HG03342 (cell line): ENCODE data around the gene ADAMTSL4.

Experiments
- ATAC-seq: cut with Tn5 transposase; IDR thresholded peaks from one replicate; pipeline ENCODE4 v1.9.1; 2021; ENCODE audit warnings: mild to moderate bottlenecking, moderate library complexity; ENCODE audit not compliant: unreplicated experiment

ADAMTSL4 gene

DNA sequence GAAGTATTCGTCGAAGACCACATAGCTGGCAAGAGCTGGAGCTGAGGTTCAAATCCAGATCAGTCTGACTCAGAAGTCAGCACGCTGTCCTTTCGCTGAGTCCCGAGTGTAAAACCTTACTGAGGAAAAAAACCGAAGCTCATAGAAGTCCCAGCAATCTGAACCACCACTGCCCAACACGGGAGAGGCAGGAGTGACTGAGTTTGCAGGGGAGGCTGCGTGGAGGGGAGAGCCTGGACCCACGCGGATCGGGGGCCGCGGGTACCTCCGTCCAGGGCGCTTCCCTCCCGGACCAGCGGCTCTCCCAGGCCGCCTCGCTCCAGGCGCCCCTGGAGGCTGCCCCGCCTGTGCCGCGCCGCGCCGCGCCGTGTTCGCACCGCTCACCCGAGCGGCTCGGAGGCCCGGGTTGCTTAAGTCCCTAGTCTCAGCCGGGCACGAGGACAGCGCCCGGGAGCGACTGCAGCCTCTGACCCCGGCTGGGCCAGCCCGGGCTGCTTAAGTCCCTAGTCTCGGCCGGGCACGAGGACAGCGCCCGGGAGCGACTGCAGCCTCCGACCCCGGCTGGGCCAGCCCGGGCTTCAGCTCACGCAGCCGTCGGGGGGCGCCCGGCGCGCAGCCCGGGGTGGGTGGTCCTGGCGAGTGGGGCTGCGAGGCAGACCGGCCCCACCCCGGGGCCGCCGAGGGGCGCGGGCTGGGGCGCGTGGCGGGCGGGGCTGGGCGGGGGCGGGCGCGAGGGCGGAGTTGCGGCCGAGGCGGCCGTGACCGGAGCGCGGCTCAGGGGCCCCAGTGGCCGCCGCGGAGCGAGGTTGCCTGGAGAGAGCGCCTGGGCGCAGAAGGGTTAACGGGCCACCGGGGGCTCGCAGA, at the start of gene ADAMTSL4:
ADAMTSL4 (plus strand) TSS at position 777 of the 864 bp plus-strand sequence. CDS start 2,881 bp downstream, outside the sequence.
- no peak for ATAC-seq

DNA sequence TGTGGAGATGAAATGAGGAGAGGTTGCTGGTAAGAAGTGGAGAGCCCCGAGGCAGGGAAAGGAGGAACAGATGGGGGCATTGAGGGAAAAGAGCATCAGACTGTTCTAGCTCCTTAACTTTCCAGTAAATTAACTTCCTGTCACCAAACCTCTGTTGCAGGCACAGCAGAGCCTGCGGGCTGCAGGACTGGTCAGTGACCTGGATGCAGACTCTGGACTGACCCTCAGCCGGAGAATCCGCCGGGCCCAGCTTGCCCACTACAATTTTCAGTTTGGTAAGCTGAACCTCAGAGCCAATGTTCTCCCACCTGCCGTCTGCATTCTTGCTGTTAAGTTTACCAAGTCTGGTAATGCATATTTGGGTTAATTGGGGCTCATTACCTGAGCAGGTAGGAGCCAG, 43.8 kb upstream of the ADAMTSL4 start:
- ATAC-seq = no peak

DNA sequence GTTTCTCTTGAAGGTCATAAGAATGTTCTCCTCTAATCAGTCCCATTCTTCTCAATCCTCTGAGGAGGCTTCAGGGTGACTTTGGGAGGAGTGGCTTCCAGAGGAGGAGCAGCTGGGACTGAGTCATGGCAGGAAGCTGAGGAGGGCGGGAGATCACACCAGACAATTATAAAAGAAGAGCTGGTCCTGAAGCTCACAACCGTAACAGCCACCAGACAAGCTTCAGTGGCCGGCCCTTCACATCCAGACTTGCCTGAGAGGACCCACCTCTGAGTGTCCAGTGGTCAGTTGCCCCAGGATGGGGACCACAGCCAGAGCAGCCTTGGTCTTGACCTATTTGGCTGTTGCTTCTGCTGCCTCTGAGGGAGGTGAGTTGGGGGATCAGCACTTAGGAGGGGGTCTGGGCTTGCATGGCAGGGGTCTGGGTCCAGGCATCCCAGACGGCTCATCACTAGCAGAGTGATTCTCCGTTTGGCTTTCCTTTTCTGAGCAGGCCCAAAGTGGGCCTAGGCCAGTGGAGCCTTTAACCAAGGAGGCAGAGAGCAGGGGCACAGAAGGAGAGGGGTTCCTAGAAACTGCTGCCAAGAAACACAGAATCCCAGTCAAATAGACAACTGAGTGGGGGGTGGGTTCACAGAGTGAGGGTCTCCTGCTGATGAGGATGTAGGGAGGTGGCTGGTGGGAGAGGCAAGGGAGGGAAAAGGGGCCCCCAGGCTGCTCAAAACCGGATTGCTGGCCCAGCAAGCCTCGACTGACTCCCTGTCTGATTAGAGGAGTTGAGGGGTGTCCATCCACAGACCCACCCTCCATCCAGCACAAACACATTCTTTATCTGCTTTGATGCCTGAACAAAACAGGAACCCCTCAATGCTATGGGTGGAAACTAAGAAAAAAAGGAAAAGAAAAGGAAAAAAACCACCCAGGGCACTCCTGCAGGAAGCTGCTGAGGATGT, 41.0 kb upstream of the ADAMTSL4 start, which contains the start of gene ECM1:
ECM1 (plus strand) TSS at position 198 of the 953 bp plus-strand sequence; CDS start at position 299, 101 bp downstream.
- ATAC-seq = no peak

DNA sequence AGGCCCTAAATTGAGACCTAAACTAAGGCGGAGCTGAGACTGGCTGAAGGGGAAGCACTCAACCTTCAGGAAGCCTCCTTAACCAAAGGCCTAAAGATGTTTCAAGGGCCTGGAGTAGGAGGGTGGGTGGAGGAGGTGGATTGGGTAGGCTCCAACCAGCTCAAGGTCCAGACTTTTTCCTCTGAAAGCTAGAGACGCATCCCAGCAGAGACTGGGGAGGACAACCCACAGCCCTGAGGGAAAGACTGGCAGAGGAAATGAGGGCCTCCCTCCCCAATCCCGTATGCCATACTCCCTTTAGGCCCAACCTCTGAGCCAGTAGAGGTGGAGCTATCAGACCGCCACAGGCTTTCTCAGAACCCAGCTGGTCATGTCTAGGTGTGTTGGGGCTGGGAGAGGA, 40.2 kb upstream of the ADAMTSL4 start:
- ATAC-seq = no peak

DNA sequence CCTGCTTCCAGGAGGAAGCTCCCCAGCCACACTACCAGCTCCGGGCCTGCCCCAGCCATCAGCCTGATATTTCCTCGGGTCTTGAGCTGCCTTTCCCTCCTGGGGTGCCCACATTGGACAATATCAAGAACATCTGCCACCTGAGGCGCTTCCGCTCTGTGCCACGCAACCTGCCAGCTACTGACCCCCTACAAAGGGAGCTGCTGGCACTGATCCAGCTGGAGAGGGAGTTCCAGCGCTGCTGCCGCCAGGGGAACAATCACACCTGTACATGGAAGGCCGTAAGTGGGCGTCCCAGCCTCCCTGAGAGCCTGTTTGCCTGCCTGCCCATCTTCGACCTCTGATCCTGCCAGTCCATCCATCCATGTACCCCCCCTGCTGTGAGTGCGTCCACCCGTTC, 37.7 kb upstream of the ADAMTSL4 start:
- ATAC-seq = no peak

DNA sequence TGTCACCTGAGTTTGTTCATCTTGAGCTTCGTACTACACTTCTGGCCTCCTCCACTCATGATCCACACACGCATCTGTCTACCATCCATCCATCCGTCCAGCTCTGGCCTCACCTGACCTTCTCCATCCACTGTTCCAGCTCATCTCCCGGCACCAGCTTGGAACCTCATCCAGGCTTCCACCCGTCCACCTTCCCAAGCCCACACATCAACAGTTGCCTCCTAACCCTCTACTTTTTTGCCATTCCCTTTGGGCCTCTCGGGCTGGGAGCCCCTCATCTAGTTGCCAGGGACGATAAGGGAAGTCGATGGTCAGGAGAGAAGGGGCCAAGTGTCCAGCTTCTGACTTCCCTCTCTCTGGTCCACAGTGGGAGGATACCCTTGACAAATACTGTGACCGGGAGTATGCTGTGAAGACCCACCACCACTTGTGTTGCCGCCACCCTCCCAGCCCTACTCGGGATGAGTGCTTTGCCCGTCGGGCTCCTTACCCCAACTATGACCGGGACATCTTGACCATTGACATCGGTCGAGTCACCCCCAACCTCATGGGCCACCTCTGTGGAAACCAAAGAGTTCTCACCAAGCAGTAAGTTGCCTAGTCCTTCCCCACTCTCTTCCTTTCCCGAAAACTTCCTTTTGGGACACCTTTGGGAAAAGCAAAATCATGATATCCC, 37.1 kb upstream of the ADAMTSL4 start:
- ATAC-seq = no peak

DNA sequence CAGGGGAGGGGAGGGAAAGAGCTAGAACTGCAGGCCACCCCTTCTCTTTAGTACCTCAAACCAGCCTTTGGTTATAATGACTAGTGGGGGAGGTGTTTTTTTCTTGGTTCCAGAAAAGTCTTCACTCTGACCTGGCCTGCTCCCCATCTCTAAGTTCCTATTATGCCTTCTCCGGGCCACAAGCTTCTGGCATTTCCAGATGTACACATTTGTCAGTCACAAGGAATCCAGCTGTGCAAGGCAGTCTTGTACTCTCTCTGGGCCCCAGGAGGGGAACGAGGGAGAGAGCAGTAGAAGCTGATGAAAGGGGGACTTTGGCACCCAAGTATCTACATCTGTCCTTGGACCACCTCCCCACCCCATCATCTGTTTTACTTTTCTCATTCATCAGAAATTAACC, 36.4 kb upstream of the ADAMTSL4 start:
- no peak for ATAC-seq

DNA sequence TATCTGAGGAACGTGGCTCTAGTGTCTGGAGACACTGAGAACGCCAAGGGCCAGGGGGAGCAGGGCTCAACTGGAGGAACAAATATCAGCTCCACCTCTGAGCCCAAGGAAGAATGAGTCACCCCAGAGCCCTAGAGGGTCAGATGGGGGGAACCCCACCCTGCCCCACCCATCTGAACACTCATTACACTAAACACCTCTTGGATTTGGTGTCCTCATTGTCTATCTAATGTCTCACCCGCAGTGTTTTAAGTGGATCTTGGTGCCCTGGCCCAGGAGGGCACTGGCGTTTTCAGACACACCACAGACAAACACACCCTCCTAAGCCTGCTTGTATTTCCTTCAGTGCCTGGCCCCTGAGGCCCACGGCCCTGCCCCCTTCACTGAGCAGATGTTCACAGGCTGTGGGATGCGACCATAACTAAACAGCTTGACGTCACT, 35.8 kb upstream of the ADAMTSL4 start:
- ATAC-seq = no peak

DNA sequence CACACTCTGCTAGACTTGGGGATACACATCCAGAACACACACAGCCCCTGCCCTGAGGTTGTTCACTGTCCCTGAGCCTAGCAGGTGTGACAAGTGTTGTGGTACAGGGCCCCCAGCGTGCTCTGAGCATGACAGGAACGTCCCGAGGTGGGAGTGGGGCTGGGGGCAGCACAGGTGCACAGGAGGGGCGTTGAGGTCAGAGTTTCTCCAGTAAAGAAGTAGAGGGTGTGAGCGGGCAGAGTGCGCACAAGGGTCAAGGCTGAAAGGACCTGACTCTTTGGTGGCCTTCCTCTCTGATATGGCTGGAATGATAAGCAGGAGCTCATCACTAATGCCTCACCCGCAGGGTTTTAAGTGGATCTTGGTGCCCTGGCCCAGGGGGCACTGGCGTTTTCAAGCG, 34.9 kb upstream of the ADAMTSL4 start:
- no peak for ATAC-seq

DNA sequence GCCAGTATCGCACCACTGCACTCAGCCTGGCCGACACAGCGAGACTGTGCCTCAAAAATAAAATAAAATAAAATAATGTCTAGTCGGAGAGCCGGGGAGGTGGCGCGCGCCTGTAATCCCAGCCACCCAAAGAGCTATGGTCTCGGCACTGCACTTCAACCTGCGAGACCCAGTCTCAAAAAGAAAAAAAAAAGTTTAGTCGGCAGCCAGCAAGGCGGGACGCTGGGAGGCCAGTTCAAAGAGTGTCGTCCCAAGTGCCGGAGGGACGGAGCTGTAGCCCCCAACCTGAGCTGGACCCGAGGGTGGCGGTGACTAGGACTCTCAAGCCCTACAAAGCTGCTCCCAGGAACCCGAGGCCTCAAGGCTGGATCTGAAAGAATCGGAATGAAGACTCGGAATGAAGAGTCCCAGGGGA, 34.3 kb upstream of the ADAMTSL4 start:
- ATAC-seq = no peak

DNA sequence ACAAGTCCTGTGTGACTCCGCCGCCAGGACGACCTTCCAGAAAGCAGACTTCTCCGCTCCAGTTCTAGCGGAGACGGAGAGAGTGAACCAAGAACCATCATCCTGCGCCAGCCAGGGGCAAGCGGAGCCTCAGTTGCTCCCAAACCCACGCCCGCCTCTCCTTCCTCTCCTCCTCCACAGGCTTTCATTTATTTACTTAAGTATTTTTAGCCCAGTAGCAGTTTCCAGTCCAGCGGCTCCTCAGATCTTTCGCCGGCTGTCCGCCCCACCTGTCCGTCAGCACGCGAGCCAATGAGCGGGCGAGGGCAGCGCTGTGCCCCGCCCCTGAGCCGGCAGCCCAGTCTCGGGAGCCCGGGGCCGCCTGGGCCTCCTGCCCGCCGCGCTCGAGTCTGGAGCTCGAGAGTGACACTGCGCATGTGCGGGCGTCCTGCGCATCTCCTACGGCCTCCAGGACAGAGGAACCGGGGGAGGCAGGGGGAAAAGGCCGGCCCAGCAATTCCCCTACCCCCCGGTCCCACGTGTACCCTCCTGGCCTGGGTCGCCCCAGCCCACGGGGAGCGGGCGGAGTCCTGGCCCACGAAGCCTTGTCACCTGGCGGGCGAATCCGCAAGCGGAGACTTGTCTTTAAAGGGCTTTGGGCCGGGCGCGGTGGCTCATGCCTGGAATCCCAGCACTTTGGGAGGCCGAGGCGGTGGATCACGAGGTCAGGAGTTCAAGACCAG, 33.7 kb upstream of the ADAMTSL4 start, which contains the start of gene FALEC:
FALEC (plus strand) TSS at position 425 of the 722 bp plus-strand sequence.
- peak; percentile 95 for ATAC-seq

DNA sequence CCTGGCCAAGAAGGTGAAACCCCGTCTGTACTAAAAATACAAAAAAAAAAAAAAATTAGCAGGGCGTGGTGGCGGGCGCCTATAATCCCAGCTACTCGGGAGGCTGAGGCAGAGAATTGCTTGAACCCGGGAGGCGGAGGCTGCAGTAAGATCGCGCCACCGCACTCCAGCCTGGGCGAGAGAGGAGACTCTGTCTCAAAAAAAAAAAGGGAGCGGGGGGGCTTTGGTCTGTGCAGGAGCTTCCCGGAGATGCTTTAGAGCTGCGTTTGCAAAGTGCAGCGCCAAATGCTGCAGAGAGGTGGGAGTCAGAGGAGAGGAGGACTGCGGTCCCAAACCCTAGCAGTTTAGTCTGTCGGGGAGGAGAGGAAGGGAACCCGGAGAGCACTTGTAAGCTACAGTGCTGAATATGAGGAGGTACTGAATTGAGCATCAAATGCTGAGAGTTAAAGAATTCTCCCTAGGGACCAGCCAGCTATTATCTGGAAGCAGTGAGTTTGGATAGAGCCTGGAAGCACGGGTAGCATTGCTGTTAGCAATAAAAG, 33.1 kb upstream of the ADAMTSL4 start:
- no peak for ATAC-seq

DNA sequence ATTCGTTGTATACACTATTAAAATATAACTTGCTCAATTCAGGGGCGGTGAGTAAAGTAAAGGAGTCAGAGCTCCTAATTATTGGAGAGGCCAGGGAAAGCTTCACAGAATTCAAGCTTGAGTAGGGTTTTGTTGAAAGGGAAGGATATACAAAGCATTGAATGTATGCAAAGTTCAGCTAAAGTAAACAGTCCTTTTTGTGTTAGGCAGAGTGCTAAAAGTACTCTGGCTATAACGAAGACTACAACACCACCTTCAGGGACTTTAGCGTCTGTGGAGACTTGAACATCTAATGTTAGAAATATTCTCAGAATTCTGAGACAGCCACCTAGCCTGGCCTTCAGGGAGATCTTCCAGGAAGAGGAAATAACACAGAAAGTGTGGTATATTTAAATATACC, 32.6 kb upstream of the ADAMTSL4 start:
- no peak for ATAC-seq

DNA sequence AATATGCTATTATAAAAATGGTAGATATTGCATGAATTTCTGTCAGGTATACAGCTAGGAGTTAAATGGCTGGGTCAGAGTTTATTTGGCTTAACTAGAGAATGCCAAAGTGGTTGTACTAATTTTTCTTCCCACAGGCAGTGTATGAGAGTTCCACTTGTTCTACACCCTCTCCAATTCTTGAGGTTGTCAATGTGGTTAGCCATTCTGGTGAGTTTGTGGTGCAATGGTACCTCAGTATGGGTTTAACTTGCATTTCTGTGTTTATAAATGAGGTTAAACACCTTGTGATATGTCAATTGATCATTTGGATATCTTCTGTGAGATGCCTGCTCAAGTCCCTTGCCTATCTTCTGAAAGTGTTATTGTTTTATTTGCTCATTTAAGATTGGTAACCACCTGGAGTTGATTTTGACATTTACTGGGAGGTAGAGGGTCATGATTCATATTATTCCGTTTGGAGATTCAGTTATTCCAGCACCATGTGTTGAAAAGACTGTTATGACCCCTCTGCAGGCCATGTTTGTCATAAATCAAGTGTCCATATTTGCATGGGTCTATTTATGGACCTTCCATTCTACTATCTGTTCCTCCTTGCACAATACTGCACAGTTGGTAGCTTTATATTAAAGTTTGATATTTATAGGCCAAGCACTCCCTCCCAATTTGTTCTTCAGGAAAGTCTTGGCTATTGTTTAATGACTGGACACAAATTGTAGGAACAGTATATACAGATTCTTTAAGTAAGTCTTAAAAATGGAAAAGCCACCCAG, 27.8 kb upstream of the ADAMTSL4 start:
- no peak for ATAC-seq

DNA sequence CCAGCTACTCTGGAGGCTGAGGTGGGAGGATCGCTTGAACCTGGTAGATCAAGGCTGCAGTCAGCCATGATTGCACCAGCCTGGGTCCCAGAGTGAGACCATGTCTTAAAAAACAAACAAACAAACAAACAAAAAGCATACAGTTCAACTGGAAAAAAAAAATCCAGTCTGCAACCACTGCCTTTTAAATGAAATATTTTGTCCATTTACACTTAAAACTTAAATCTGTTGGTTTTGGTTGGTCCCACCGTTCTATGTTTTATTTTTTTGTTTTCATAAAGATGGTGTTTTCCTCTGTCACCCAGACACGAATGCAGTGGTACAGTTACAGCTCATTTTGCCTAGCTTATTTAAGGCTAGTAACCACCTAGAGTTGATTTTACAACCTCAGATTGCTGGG, 23.9 kb upstream of the ADAMTSL4 start:
- no peak for ATAC-seq

DNA sequence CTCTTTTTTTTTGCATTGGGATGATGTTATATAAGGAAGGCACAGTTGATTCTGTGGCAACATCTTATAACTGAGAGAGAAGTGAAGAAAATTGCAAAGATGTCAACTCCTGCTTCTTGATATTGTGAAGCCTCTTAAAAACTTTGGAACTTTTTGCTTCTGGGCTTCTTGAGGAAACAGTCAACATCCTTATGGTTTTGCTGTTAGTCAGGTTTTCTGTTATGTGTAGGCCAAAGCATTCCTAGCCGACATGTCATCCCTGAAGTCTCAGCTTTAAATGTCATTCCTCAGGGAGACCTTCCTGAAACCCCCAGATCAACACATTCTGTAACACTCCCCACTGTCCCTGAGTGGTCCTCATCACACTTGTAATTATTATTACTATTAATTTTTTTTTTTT, 21.0 kb upstream of the ADAMTSL4 start:
- no peak for ATAC-seq

DNA sequence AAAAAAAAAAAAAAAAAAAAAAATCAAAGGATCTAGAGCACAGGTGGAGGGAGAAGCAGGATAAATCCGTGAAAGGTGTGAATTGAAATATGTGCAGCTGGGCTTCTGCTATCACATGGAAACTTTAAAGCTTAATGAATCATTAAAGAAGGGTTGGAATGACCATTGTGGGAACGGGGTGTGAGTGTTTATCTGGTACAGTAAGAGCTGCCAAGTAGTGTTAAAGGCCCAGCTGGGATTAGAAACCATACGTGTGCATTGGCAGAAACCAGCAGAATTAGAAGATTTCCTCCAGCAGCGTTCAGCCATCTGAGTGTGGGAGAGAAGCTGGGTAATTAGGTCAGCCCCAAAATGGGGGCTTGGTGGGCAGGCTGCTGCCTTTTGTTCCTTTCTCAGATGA, 20.2 kb upstream of the ADAMTSL4 start:
- ATAC-seq = no peak

DNA sequence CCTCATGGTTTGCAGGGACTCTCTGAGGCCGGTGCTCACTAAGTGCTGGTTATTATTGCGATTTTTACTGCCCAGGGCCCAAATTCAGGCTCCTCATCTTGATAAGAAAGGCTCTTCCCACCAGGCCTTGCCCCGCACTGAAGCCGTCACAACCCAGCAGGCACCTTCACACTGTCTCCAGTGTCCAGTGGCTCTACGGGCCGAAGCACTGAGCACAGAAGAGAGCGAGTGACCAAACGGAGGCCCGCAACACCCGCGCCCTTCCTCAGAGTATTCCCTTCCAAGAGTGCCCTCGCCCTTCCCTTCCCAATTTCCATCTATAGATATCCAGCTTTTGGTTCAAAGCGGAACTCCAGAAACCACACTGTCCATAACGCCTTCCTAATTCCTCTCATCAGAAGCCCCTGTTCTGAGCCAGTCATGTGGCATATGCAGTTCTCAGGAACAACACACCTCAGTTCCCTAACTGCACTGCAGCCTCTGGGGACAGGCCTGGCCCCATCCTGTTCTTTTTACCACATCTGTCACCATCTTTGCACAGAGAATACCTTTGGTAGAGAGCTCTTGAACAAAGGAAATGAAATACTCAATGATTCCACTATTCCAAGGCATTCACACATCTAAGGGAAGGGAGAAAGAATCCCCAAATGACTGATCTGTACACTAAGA, 18.6 kb upstream of the ADAMTSL4 start:
- no peak for ATAC-seq

DNA sequence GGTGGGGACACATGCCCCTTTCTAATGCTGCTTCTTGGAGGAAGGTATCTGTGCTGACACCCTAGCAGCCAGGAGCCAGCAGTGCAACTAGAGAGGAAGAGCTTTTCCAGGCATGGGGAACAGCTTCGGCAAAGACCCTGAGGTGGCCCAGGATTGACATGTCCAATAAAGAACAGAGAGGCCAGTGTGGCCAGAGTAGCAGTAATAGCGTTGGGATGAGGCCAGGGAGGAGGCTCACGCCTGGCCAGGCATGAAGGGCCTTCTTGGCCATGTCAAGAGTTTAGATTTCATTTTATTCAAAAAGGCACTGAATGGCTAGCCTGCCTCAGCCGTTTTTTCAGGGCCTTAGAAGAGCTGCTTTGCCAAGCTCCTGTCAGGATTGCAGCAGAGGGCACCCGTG, 16.3 kb upstream of the ADAMTSL4 start:
- no peak for ATAC-seq
